Glutamatergic neuron (in vitro differentiated cells): ENCODE measurements around the gene EZR. TPM values are rescaled to one million over a fixed set of nuclear protein-coding genes. Genes with fewer than 3 reads are reported as not detected.

Experiments
- DNase-seq: peaks from one replicate; pipeline ENCODE4 v3.0.0; 2022
- H3K27ac Mint-ChIP-seq: one replicate; pipeline ENCODE4 v1.8.0; 2020; ENCODE audit warnings: mild to moderate bottlenecking, mixed read lengths, inconsistent platforms; ENCODE audit not compliant: unreplicated experiment
- H3K27me3 Mint-ChIP-seq: one replicate; pipeline ENCODE4 v1.8.0; 2020; ENCODE audit warnings: mild to moderate bottlenecking, moderate library complexity, mixed read lengths, inconsistent platforms; ENCODE audit not compliant: unreplicated experiment
- H3K36me3 Mint-ChIP-seq: one replicate; pipeline ENCODE4 v1.8.0; 2020; ENCODE audit warnings: mild to moderate bottlenecking, mixed read lengths, inconsistent platforms; ENCODE audit not compliant: unreplicated experiment
- H3K4me1 Mint-ChIP-seq: one replicate; pipeline ENCODE4 v1.8.0; 2020; ENCODE audit warnings: mild to moderate bottlenecking, low read depth, mixed read lengths, inconsistent platforms; ENCODE audit not compliant: unreplicated experiment
- H3K4me3 Mint-ChIP-seq: one replicate; pipeline ENCODE4 v1.8.0; 2020; ENCODE audit warnings: mild to moderate bottlenecking, mixed read lengths, inconsistent platforms; ENCODE audit not compliant: unreplicated experiment
- H3K9me3 Mint-ChIP-seq: one replicate; pipeline ENCODE4 v1.8.0; 2020; ENCODE audit warnings: mild to moderate bottlenecking, moderate library complexity, mixed read lengths, inconsistent platforms; ENCODE audit not compliant: unreplicated experiment
- total RNA-seq: library from RNA; stranded (reverse); fragmentation: NEBNext Ultra II Directional; extraction: Animal tissue kit (Norgen Biotek cat#: 25700); gene quantifications from one replicate; pipeline ENCODE4 v1.2.1, GENCODE V29; 2021; ENCODE audit not compliant: unreplicated experiment
- TF ChIP-seq, protein P1 (sequence below): fragments of 200-600 bp; sonication (generic); IDR thresholded peaks from one replicate; pipeline ENCODE4 v1.5.0; 2021; ENCODE audit not compliant: partially characterized antibody, unreplicated experiment

EZR gene
- total RNA-seq, 1 donor from 2014 or later = 272 TPM

DNA sequence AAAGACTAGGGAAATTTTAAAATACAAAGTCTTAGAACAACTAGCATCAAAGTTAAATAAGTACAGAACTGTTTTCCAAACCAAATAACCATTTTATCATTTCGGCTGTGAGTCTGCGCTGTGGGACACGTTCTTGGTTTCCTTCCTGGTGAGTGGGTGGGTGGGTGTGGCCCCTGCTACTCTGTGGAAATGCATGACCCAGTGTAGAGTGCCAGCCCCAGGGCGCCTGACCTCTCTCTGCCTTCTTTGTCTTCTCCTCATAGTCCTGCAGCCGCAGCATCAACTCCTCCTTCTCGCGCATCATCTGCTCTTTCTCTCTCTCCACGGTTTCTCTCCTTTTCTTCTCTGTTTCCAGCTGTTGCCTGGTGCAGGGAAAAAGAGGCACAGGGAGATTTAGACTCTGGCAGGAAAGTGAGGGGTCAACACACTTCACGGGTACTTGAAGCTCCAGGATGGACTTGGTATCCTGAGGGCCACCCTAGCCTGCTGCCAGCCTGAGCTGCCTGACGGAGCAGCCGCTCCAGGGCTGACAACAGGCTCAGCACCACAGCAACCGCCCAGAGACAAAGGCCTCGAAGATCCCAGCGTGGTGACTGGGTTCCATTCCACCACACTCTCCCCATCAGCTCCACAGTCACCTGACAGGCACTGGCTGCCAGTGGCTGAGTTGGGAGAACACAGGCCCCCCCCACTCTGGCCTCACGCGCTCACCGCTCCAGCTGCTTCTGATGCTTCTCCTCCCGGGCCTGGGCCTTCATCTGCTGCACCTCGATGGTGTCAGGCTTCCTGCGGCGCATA lies 48.4 kb downstream of the EZR start:
- Mint-ChIP-seq H3K27ac (peak overlapping the region; percentile 48), H3K4me3 (peak overlapping the region; percentile 37), H3K27me3 (peaks cover 25% of the 10 kb centered on the region), H3K4me1 (peaks cover 50% of the 10 kb centered on the region), H3K36me3 (peaks cover 18% of the 10 kb centered on the region), H3K9me3 (peaks cover 24% of the 10 kb centered on the region)
- DNase-seq = no peak
- TF ChIP-seq, protein P1, sequence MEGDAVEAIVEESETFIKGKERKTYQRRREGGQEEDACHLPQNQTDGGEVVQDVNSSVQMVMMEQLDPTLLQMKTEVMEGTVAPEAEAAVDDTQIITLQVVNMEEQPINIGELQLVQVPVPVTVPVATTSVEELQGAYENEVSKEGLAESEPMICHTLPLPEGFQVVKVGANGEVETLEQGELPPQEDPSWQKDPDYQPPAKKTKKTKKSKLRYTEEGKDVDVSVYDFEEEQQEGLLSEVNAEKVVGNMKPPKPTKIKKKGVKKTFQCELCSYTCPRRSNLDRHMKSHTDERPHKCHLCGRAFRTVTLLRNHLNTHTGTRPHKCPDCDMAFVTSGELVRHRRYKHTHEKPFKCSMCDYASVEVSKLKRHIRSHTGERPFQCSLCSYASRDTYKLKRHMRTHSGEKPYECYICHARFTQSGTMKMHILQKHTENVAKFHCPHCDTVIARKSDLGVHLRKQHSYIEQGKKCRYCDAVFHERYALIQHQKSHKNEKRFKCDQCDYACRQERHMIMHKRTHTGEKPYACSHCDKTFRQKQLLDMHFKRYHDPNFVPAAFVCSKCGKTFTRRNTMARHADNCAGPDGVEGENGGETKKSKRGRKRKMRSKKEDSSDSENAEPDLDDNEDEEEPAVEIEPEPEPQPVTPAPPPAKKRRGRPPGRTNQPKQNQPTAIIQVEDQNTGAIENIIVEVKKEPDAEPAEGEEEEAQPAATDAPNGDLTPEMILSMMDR = no peak

DNA sequence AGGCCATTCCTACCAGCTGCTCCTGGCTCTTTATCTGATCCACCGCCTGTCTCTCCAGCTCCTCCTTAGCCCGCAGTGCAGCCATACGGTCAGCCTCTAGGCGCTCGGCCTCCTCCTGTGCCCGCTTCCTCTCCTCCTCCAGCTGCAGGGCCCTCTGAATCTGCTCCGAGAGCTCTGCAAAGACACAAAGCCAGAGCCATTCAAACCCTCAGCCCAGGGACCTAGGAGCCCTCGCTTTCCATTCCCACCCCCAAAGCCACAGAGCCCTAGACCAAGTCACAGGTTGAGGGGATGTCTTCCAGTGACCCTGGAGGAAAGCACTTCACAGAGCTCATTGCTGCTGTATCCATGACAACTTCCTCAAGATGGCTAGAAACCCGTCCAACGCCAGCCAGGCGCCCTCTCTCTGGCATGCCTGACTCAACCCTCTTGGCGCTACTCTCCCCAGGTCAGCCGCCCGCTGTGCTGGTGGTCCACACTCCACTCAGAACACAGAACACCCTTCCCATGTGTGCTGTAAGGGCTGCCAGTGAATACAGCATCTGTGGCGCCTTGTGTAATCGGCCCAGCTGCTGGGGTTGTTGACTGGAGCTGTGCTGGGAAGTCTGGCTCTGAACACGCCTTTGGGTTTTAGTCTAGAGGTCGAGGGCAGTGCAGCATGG lies 49.3 kb downstream of the EZR start:
- Mint-ChIP-seq H3K36me3 (peaks cover 18% of the 10 kb centered on the region), H3K27ac (peak overlapping the region; percentile 48), H3K4me3 (no peak overlapping the region), H3K9me3 (peaks cover 24% of the 10 kb centered on the region), H3K27me3 (peaks cover 26% of the 10 kb centered on the region), H3K4me1 (peaks cover 51% of the 10 kb centered on the region)
- DNase-seq = no peak
- TF ChIP-seq, protein P1 = no peak

DNA sequence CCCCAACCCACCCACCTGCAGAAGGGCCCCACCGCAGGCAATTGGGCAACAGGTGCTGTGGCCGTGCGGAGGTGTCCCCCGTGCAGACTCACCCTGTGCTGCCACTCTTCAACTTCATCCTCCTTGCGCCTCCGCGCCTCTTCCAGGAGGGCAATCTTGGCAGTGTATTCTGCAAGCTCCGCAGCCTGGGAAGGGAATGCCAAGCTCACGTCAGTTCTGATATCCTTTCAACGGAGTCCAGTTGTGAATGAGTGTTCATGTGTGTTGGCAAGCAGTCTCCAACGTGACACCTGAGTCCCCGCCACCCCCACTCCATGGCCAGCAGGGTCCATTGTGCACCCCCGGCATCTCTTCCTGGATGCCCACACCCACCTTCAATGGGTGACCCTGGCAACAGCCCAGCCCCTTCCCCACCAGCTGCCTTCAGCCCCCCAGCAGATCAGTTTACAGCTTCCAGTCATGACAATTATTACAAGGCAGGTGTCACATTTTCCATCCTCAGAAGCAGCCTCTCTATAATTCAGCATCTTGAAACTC lies 49.9 kb downstream of the EZR start:
- peaks cover 26% of the 10 kb centered on the region for H3K27me3 Mint-ChIP-seq
- peaks cover 27% of the 10 kb centered on the region for H3K9me3 Mint-ChIP-seq
- no peak overlapping the region for H3K4me3 Mint-ChIP-seq
- H3K27ac Mint-ChIP-seq = peak overlapping the region; percentile 48
- H3K4me1 Mint-ChIP-seq = peaks cover 53% of the 10 kb centered on the region
- TF ChIP-seq, protein P1 = no peak
- DNase-seq = no peak
- peaks cover 18% of the 10 kb centered on the region for H3K36me3 Mint-ChIP-seq

DNA sequence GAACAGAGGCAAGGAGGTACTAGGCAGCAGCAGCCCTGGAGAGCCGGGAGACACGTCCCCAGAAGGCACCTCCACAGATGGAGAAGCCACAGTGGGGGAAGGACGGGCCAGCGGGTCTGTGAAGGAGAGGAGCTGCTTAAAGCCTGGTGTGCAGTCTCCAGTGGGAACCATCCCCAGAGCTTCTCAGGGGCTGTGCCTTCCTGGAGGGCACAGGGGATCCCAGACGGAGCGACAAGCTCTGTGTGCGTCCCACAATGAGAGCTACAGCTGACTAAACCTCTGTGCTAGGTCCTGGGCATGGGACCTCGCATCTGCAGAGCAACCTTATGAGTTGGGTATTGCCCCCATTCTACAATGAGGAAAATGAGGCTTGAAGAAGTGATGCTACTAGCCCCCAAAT lies 50.7 kb downstream of the EZR start:
- H3K36me3 Mint-ChIP-seq = peaks cover 18% of the 10 kb centered on the region
- H3K4me3 Mint-ChIP-seq = no peak overlapping the region
- DNase-seq = no peak
- H3K9me3 Mint-ChIP-seq = peaks cover 27% of the 10 kb centered on the region
- peaks cover 60% of the 10 kb centered on the region for H3K4me1 Mint-ChIP-seq
- peak overlapping the region; percentile 91 for H3K27ac Mint-ChIP-seq
- H3K27me3 Mint-ChIP-seq = peaks cover 26% of the 10 kb centered on the region
- TF ChIP-seq, protein P1 = no peak
